Cardiac muscle cell (in vitro differentiated cells and primary cell): ENCODE measurements around the gene C11orf97. TPM values are rescaled to one million over a fixed set of nuclear protein-coding genes. Genes with fewer than 3 reads are reported as not detected.

ENCODE experiments used
- DNase-seq, 2 donors: peaks; one replicate each; pipeline versions ENCODE4 v3.0.0 to v3.0.0-alpha.2; 2010 to 2017; ENCODE audit warnings: low read depth in 1 of 2, low spot score in 1 of 2
- H3K27ac ChIP-seq: fragments of 200-600 bp; sonication (generic); 2 replicates; pipeline ENCODE4 v1.5.1; 2016
- H3K27me3 ChIP-seq: fragments of 200-600 bp; sonication (generic); 2 replicates; pipeline ENCODE4 v1.6.0; 2016; ENCODE audit warnings: control low read depth
- H3K36me3 ChIP-seq: fragments of 200-600 bp; sonication (generic); 2 replicates; pipeline ENCODE4 v1.5.1; 2016; ENCODE audit warnings: control low read depth
- H3K4me1 ChIP-seq: fragments of 200-600 bp; sonication (generic); 2 replicates; pipeline ENCODE4 v1.8.1; 2017; ENCODE audit warnings: low read depth, mild to moderate bottlenecking, mixed run types
- H3K4me3 ChIP-seq: fragments of 200-600 bp; sonication (generic); 2 replicates; pipeline ENCODE4 v1.5.1; 2016; ENCODE audit warnings: mild to moderate bottlenecking
- H3K9me3 ChIP-seq: fragments of 200-600 bp; sonication (generic); 2 replicates; pipeline ENCODE4 v1.5.1; 2017; ENCODE audit warnings: low read depth, mild to moderate bottlenecking, control low read depth
- CTCF ChIP-seq: IDR thresholded peaks from 2 replicates; pipeline ENCODE4 v1.5.1; 2012; ENCODE audit warnings: low read depth, mild to moderate bottlenecking, low read length
- polyA plus RNA-seq: library from polyadenylated mRNA; unstranded; fragments of >200 nt; fragmentation: Nextera tagmentation; extraction: Ambion mirVana; gene quantifications from 2 replicates; pipeline ENCODE4 v1.2.1, GENCODE V29; 2016
- total RNA-seq: library from RNA; depleted of rRNA; stranded (reverse); fragments of >200 nt; gene quantifications from 2 replicates; pipeline ENCODE4 v1.2.3, GENCODE V29; 2016

Gene C11orf97
- total RNA-seq: not detected in 2 replicates
- not detected in 2 replicates for polyA plus RNA-seq

DNA sequence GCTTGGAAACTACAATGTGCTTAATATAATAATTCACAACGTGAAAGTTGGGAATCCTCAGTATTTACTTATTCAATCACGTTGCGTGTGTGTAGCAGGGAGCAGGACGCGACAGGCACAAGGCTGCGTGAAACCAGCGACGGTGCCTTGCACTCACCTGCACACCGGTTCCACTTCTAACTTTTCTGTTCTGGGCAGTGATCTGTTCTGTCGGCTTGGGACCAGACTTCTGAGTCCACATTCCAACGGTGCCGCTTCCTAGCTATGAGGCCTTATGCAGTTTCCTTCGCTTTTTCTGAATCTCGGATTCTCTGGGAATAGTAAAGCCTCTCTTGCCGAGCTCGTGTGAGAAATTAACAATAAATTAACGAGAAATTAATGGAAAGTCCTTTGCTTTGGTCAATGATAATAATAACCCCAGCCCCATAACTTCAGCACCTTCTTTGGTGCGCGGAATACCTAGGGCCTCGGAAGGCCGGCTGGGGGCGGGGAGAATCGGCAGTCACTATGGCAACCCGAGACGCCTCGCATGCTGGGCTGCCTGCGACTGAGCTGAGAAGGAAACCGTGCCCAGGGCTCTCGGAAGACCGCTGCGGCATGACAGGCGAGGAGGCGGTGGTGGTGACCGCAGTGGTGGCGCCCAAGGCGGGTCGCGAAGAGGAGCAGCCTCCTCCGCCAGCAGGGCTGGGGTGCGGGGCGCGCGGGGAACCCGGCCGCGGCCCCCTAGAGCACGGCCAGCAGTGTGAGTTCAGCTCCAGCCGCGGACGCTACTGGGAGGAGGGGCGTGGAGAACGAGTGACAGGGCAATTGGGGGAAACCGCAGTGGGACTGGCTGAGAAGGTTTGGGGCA, at the start of gene C11orf97:
Gene C11orf97, plus strand, starts transcription at position 530 of the 850 bp plus-strand sequence. Its CDS starts 68 bp downstream, at position 598.
- no peak for TF ChIP-seq CTCF
- Histone ChIP-seq H3K4me1 (no peaks in the 10 kb centered on the region), H3K9me3 (no peaks in the 10 kb centered on the region), H3K36me3 (no peaks in the 10 kb centered on the region), H3K27me3 (peaks cover 43% of the 10 kb centered on the region), H3K27ac (no peak within 1 kb of the TSS), H3K4me3 (peak within 1 kb of the TSS; percentile 24)
- DNase-seq: peak; percentile 56 to 70

- Histone ChIP-seq H3K4me3 (no peak overlapping the region), H3K27me3 (no peaks in the 10 kb centered on the region), H3K4me1 (no peaks in the 10 kb centered on the region), H3K9me3 (no peaks in the 10 kb centered on the region), H3K27ac (no peak overlapping the region), H3K36me3 (peaks cover 4% of the 10 kb centered on the region)
- TF ChIP-seq CTCF: no peak
- no peak for DNase-seq
Observed at GRCh38 chr11:94469416-94469815, 42.8 kb upstream of the C11orf97 start.

DNA sequence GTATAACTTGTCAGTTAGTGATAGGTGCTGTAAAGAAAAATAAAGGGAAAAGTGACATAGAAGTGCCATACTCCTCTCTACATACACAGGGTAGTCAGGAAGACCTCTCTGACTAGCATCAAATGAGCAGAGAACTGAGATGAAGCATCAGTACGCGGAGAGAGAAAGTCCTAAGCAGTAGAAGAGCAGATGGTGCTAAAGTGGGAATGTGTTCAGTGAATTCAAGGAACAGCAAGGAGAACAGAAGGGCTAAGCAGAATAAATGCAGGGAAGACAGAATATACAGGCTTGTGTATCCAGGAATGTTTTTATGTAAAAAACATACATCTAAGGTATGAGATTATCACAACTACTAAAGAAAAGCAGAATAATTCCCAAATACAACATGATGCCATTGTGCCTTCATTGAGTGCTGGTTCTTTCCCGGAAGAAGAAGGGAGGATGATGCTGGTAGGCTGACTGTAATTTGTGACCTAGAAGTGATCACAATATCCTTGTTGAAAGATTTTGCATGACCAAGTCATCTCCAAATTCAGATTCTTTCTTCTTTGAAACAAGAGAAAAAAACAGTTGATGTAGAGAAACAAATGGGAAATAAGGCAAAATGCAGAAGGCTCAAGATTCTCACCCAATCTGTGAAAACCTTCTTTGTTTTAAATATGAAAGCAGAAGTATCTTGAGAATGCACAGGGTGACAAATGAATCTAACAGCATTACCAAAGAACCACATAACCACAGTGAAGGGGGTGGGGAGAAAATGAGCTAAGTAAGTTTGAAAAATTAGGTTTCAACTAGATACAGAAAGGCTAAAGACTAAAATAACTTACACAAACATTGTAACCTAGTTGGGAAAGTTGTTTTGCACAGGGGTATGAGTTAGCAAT, 39.1 kb upstream of the C11orf97 start:
- Histone ChIP-seq H3K9me3 (no peaks in the 10 kb centered on the region), H3K4me1 (no peaks in the 10 kb centered on the region), H3K4me3 (no peak overlapping the region), H3K27ac (no peak overlapping the region), H3K27me3 (no peaks in the 10 kb centered on the region), H3K36me3 (peaks cover 4% of the 10 kb centered on the region)
- DNase-seq: peak in 1 of 2 donors; percentile 33
- TF ChIP-seq CTCF: no peak

DNA sequence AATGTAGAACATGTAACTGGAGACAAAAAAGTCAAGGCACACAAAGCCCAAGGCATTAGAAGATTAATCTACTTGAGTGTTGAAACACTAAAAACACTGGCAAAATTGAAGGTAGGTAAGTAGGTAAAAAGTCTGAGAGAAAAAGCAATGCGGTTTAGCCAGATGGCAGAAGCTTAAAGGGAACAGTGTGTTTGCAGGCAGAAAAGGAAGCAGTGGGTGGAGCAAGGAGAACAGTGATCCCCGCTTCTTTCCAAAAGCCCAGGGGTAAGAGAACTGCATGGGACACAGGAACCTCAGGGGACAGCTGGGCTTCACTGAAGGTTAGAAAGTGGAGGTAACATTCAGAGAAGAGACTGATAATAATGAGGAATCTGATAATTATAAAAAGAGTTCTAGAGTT, 34.6 kb upstream of the C11orf97 start:
- no peak overlapping the region for H3K27ac ChIP-seq
- H3K9me3 ChIP-seq: no peaks in the 10 kb centered on the region
- no peaks in the 10 kb centered on the region for H3K4me1 ChIP-seq
- H3K27me3 ChIP-seq: no peaks in the 10 kb centered on the region
- H3K36me3 ChIP-seq: peaks cover 3% of the 10 kb centered on the region
- no peak for DNase-seq
- no peak overlapping the region for H3K4me3 ChIP-seq
- TF ChIP-seq CTCF: no peak

- Histone ChIP-seq H3K27ac (no peak overlapping the region), H3K9me3 (no peaks in the 10 kb centered on the region), H3K36me3 (peaks cover 14% of the 10 kb centered on the region), H3K4me1 (no peaks in the 10 kb centered on the region), H3K27me3 (no peaks in the 10 kb centered on the region), H3K4me3 (no peak overlapping the region)
- DNase-seq: no peak
- TF ChIP-seq CTCF: no peak
Observed at GRCh38 chr11:94481342-94481741, 30.9 kb upstream of the C11orf97 start.
